ENCODE data around the gene MRC2.
"Not testable (repeated sequence)": the region's sequence is repeated elsewhere in the genome, so short reads cannot be mapped to it uniquely, and the experiment has no call there.

GRCh38 chr17:62698459-62698858 is 71.0 kb downstream of the MRC2 start:
- TF ChIP-seq CTCF (IDR thresholded peaks at IDR 0.05; ENCODE audit: insufficient read depth, low read depth, low read length); EZH2 (IDR thresholded peaks at IDR 0.05; ENCODE audit: insufficient read depth, low read length): not testable (repeated sequence)
